GM21723 (cell line): ENCODE data around the gene MICA.
A peak's percentile ranks its signal among the peaks of the same experiment; 100 is the strongest.
"Not testable (repeated sequence)": the region's sequence is repeated elsewhere in the genome, so short reads cannot be mapped to it uniquely, and the experiment has no call there.

Source experiments
- ATAC-seq: cut with Tn5 transposase; IDR thresholded peaks from one replicate; pipeline ENCODE4 v1.9.1; 2021; ENCODE audit warnings: mild to moderate bottlenecking, moderate library complexity; ENCODE audit not compliant: unreplicated experiment

The MICA gene

GRCh38 chr6:31403283-31404060 is at the start of gene MICA:
MICA (plus strand) TSS chr6:31403595; CDS start chr6:31403633, 38 bp downstream.
- ATAC-seq: peak; percentile 58

GRCh38 chr6:31354158-31354863 is 49.1 kb upstream of the MICA start:
- ATAC-seq: no peak

GRCh38 chr6:31354864-31355582 is 48.4 kb upstream of the MICA start:
- no peak for ATAC-seq

GRCh38 chr6:31355583-31355948 is 47.8 kb upstream of the MICA start:
- no peak for ATAC-seq

GRCh38 chr6:31356216-31356945 is 47.0 kb upstream of the MICA start:
- ATAC-seq: peak; percentile 36

GRCh38 chr6:31356946-31357466 is 46.4 kb upstream of the MICA start, which contains the start of gene HLA-B:
HLA-B (minus strand) TSS chr6:31357179; CDS start chr6:31357158, 21 bp downstream.
- ATAC-seq: peak; percentile 66

- ATAC-seq: no peak
Observed at GRCh38 chr6:31357886-31358285, 45.5 kb upstream of the MICA start.

- no peak for ATAC-seq
Observed at GRCh38 chr6:31358302-31358701, 45.1 kb upstream of the MICA start.

GRCh38 chr6:31359581-31359980 is 43.8 kb upstream of the MICA start:
- ATAC-seq: no peak

GRCh38 chr6:31362751-31363150 is 40.6 kb upstream of the MICA start:
- no peak for ATAC-seq

- no peak for ATAC-seq
Observed at GRCh38 chr6:31363811-31364210, 39.6 kb upstream of the MICA start.

- ATAC-seq: no peak
Observed at GRCh38 chr6:31365864-31366263, 37.5 kb upstream of the MICA start.

GRCh38 chr6:31366693-31367470 is 36.5 kb upstream of the MICA start:
- ATAC-seq: peak; percentile 68

- ATAC-seq: no peak
Observed at GRCh38 chr6:31368461-31368860, 34.9 kb upstream of the MICA start.

- ATAC-seq: not testable (repeated sequence)
Observed at GRCh38 chr6:31374118-31374517, 29.3 kb upstream of the MICA start.

GRCh38 chr6:31375699-31376098 is 27.7 kb upstream of the MICA start:
- no peak for ATAC-seq

- ATAC-seq: no peak
Observed at GRCh38 chr6:31377029-31377428, 26.4 kb upstream of the MICA start.

- ATAC-seq: no peak
Observed at GRCh38 chr6:31378062-31378720, 25.2 kb upstream of the MICA start.

- ATAC-seq: no peak
Observed at GRCh38 chr6:31378721-31379103, 24.7 kb upstream of the MICA start.
